NOMO-1 treated with DMSO at 0.1 percent for 48 hours (cell line): Measurements from ENCODE around the gene SYT11.
"Not testable (repeated sequence)": the region's sequence is repeated elsewhere in the genome, so short reads cannot be mapped to it uniquely, and the experiment has no call there.

Experiments
- DNase-seq: peaks from one replicate; lab custom pipeline; 2025; ENCODE audit not compliant: unreplicated experiment; lab: John Stamatoyannopoulos, UW

Gene SYT11

GRCh38 chr1:155896476-155896875 is 37.1 kb downstream of the SYT11 start:
- DNase-seq = not testable (repeated sequence)

GRCh38 chr1:155897746-155898145 is 38.4 kb downstream of the SYT11 start:
- no peak for DNase-seq

GRCh38 chr1:155898888-155899287 is 39.5 kb downstream of the SYT11 start:
- DNase-seq = no peak

GRCh38 chr1:155899683-155900082 is 40.3 kb downstream of the SYT11 start:
- no peak for DNase-seq

GRCh38 chr1:155900161-155900560 is 40.8 kb downstream of the SYT11 start:
- DNase-seq = no peak

GRCh38 chr1:155904261-155904660 is 44.9 kb downstream of the SYT11 start:
- no peak for DNase-seq

GRCh38 chr1:155909894-155910293 is 50.5 kb downstream of the SYT11 start:
- peak; percentile 85 for DNase-seq

- DNase-seq = no peak
Observed at GRCh38 chr1:155910621-155911121, 51.3 kb downstream of the SYT11 start.

- peak; percentile 70 for DNase-seq
Observed at GRCh38 chr1:155911156-155912055, 52.0 kb downstream of the SYT11 start, which contains the start of gene RIT1. TSS of gene RIT1 (minus strand) at chr1:155911349. CDS start at chr1:155910761, 588 bp downstream.

GRCh38 chr1:155912056-155912536 is 52.7 kb downstream of the SYT11 start:
- DNase-seq = no peak

GRCh38 chr1:155913969-155914757 is 54.8 kb downstream of the SYT11 start:
- no peak for DNase-seq

GRCh38 chr1:155918660-155919059 is 59.3 kb downstream of the SYT11 start:
- DNase-seq = no peak

- DNase-seq = no peak
Observed at GRCh38 chr1:155919801-155920200, 60.4 kb downstream of the SYT11 start.

- no peak for DNase-seq
Observed at GRCh38 chr1:155920717-155921116, 61.4 kb downstream of the SYT11 start.

GRCh38 chr1:155925506-155925905 is 66.1 kb downstream of the SYT11 start:
- DNase-seq = no peak

- DNase-seq = no peak
Observed at GRCh38 chr1:155929057-155929456, 69.7 kb downstream of the SYT11 start.

GRCh38 chr1:155930725-155931124 is 71.4 kb downstream of the SYT11 start:
- DNase-seq = not testable (repeated sequence)

- no peak for DNase-seq
Observed at GRCh38 chr1:155931332-155932038, 72.1 kb downstream of the SYT11 start.

- DNase-seq = no peak
Observed at GRCh38 chr1:155932081-155932480, 72.7 kb downstream of the SYT11 start.

GRCh38 chr1:155932487-155932886 is 73.1 kb downstream of the SYT11 start:
- DNase-seq = no peak

GRCh38 chr1:155933591-155934096 is 74.3 kb downstream of the SYT11 start:
- DNase-seq = peak; percentile 12
